ENCODE results near the gene LHX6. TPM values are rescaled to one million over a fixed set of nuclear protein-coding genes. Genes with fewer than 3 reads are reported as not detected.

Gene LHX6
- total and polyA plus RNA-seq, 2 experiments from 2014 or later: 1.0 to 1.2 TPM

DNA sequence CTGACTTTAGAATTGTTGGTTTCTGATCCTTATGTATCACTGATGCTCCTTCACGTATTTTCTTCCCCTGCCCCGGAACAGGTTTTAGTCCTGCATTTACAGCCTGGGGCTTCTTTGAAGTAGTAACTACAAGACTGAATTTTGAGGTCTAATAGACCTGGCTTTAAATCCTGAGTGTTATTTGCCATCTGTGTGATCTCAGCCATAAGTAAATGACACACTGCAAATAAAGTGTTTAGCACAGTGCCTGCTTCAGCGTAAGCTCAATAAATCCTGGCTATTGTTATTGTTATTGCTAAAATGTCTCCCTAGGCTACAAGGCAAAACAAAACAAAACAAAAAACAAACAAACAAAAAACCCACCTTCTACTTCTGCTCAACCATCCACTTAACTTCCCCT is 15.6 kb upstream of the LHX6 start:
- DNase-seq (ENCODE audit: low spot score) (no peak), ATAC-seq (no peak)
- Histone ChIP-seq H3K79me2 (replicated peaks; ENCODE audit: insufficient read depth) (no peaks in the 10 kb centered on the region; the same call in 1 of the 2 replicates), H3K4me1 (ENCODE audit: insufficient read depth) (no peaks in the 10 kb centered on the region), H2AFZ (no peak overlapping the region), H3K27me3 (ENCODE audit: insufficient read depth) (no peaks in the 10 kb centered on the region), H4K20me1 (replicated peaks; ENCODE audit: insufficient read depth) (no peaks in the 10 kb centered on the region; the same call in 1 of the 2 replicates), H3K4me3 (no peak overlapping the region), H3K27ac (ENCODE audit: low read depth) (no peak overlapping the region), H3K4me2 (no peak overlapping the region), H3K36me3 (ENCODE audit: insufficient read depth) (peaks cover 35% of the 10 kb centered on the region), H3F3A (replicated peaks; ENCODE audit: low read depth) (no peaks in the 10 kb centered on the region), H3K9me2 (ENCODE audit: insufficient read depth) (no peaks in the 10 kb centered on the region)
- H3K27ac Mint-ChIP-seq: no peak overlapping the region
- TF ChIP-seq POLR2AphosphoS5 (IDR thresholded peaks at IDR 0.05; ENCODE audit: low read depth): no peak
- TF ChIP-seq NANOG (IDR thresholded peaks at IDR 0.05; ENCODE audit: borderline replicate concordance): no peak
- no peak for TF ChIP-seq EZH2 (IDR thresholded peaks at IDR 0.05; ENCODE audit: low read depth, unreplicated experiment)
- TF ChIP-seq, protein P1, sequence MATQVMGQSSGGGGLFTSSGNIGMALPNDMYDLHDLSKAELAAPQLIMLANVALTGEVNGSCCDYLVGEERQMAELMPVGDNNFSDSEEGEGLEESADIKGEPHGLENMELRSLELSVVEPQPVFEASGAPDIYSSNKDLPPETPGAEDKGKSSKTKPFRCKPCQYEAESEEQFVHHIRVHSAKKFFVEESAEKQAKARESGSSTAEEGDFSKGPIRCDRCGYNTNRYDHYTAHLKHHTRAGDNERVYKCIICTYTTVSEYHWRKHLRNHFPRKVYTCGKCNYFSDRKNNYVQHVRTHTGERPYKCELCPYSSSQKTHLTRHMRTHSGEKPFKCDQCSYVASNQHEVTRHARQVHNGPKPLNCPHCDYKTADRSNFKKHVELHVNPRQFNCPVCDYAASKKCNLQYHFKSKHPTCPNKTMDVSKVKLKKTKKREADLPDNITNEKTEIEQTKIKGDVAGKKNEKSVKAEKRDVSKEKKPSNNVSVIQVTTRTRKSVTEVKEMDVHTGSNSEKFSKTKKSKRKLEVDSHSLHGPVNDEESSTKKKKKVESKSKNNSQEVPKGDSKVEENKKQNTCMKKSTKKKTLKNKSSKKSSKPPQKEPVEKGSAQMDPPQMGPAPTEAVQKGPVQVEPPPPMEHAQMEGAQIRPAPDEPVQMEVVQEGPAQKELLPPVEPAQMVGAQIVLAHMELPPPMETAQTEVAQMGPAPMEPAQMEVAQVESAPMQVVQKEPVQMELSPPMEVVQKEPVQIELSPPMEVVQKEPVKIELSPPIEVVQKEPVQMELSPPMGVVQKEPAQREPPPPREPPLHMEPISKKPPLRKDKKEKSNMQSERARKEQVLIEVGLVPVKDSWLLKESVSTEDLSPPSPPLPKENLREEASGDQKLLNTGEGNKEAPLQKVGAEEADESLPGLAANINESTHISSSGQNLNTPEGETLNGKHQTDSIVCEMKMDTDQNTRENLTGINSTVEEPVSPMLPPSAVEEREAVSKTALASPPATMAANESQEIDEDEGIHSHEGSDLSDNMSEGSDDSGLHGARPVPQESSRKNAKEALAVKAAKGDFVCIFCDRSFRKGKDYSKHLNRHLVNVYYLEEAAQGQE (IDR thresholded peaks at IDR 0.05; ENCODE audit: unreplicated experiment): no peak
- no peak for TF ChIP-seq STAT1 (IDR thresholded peaks at IDR 0.05; ENCODE audit: unreplicated experiment)
- TF ChIP-seq ZNF331 (CRISPR knock-in tag; IDR thresholded peaks at IDR 0.05; ENCODE audit: low read depth): no peak
- TF ChIP-seq ZNF114 (CRISPR knock-in tag; IDR thresholded peaks at IDR 0.05): no peak
- TF ChIP-seq, protein P2, sequence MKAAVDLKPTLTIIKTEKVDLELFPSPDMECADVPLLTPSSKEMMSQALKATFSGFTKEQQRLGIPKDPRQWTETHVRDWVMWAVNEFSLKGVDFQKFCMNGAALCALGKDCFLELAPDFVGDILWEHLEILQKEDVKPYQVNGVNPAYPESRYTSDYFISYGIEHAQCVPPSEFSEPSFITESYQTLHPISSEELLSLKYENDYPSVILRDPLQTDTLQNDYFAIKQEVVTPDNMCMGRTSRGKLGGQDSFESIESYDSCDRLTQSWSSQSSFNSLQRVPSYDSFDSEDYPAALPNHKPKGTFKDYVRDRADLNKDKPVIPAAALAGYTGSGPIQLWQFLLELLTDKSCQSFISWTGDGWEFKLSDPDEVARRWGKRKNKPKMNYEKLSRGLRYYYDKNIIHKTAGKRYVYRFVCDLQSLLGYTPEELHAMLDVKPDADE (IDR thresholded peaks at IDR 0.05): no peak
- no peak overlapping the region for H3K4me3 Mint-ChIP-seq
- no peaks in the 10 kb centered on the region for H3K4me1 Mint-ChIP-seq
- peaks cover 38% of the 10 kb centered on the region for H3K36me3 Mint-ChIP-seq (ENCODE audit: low read depth)
- peaks cover 2% of the 10 kb centered on the region for H3K27me3 Mint-ChIP-seq (ENCODE audit: insufficient read depth, low read depth, poor library complexity)
- H3K9me3 Mint-ChIP-seq: no peaks in the 10 kb centered on the region

DNA sequence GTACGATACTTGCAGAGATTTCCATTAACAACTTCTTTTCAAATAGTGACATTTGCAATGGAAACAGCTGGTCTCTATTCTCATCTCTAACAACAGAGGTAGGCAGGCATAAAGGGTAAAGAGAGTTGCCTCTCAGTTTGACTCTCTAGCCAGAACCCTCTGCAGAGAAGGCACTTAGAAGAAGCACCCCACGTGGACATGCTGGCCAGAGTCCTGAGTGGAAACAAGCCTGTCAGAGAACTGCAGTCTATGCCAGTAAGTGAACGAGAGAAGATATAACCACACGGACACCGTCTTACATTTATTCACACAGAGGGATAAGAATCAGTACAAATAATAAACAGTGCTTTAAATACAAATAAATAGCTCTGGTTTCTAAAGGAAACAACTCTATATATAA is 11.0 kb upstream of the LHX6 start:
- Mint-ChIP-seq H3K4me1 (no peaks in the 10 kb centered on the region), H3K27ac (no peak overlapping the region), H3K27me3 (ENCODE audit: insufficient read depth, low read depth, poor library complexity) (peaks cover 5% of the 10 kb centered on the region), H3K36me3 (ENCODE audit: low read depth) (peaks cover 24% of the 10 kb centered on the region), H3K4me3 (no peak overlapping the region), H3K9me3 (no peaks in the 10 kb centered on the region)
- no peaks in the 10 kb centered on the region for H3K9me2 ChIP-seq (ENCODE audit: insufficient read depth)
- H3F3A ChIP-seq (replicated peaks; ENCODE audit: low read depth): 0 out of 2 replicates have a peak, but pooled peaks cover 3% of the 10 kb centered on the region
- no peak overlapping the region for H3K4me2 ChIP-seq
- H3K79me2 ChIP-seq (replicated peaks; ENCODE audit: insufficient read depth): no peaks in the 10 kb centered on the region
- no peaks in the 10 kb centered on the region for H3K4me1 ChIP-seq (ENCODE audit: insufficient read depth)
- H3K27me3 ChIP-seq (ENCODE audit: insufficient read depth): peaks cover 4% of the 10 kb centered on the region; the same call in 1 of the 2 replicates
- H2AFZ ChIP-seq: no peak overlapping the region
- ATAC-seq: no peak
- H4K20me1 ChIP-seq (replicated peaks; ENCODE audit: insufficient read depth): no peaks in the 10 kb centered on the region; the same call in 1 of the 2 replicates
- no peak overlapping the region for H3K27ac ChIP-seq (ENCODE audit: low read depth)
- H3K36me3 ChIP-seq (ENCODE audit: insufficient read depth): peaks cover 19% of the 10 kb centered on the region
- DNase-seq (ENCODE audit: low spot score): no peak
- no peak overlapping the region for H3K4me3 ChIP-seq
- TF ChIP-seq, protein P2 (IDR thresholded peaks at IDR 0.05): no peak
- TF ChIP-seq, protein P1 (IDR thresholded peaks at IDR 0.05; ENCODE audit: unreplicated experiment): no peak
- TF ChIP-seq JUNB (IDR thresholded peaks at IDR 0.05; ENCODE audit: unreplicated experiment) (no peak), POLR2AphosphoS5 (IDR thresholded peaks at IDR 0.05; ENCODE audit: low read depth) (no peak)
- TF ChIP-seq, protein P3, sequence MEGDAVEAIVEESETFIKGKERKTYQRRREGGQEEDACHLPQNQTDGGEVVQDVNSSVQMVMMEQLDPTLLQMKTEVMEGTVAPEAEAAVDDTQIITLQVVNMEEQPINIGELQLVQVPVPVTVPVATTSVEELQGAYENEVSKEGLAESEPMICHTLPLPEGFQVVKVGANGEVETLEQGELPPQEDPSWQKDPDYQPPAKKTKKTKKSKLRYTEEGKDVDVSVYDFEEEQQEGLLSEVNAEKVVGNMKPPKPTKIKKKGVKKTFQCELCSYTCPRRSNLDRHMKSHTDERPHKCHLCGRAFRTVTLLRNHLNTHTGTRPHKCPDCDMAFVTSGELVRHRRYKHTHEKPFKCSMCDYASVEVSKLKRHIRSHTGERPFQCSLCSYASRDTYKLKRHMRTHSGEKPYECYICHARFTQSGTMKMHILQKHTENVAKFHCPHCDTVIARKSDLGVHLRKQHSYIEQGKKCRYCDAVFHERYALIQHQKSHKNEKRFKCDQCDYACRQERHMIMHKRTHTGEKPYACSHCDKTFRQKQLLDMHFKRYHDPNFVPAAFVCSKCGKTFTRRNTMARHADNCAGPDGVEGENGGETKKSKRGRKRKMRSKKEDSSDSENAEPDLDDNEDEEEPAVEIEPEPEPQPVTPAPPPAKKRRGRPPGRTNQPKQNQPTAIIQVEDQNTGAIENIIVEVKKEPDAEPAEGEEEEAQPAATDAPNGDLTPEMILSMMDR (conservative IDR thresholded peaks at IDR 0.05; ENCODE audit: low read depth in 2 of 2): no peak

Measured in GM23338 (cell line).